Gastroesophageal sphincter (tissue), 4 donors: ENCODE measurements around the gene RPS21. TPM values are rescaled to one million over a fixed set of nuclear protein-coding genes. Genes with fewer than 3 reads are reported as not detected.

Source experiments
- ATAC-seq: fragments of 150-250 bp; one replicate; pipeline ENCODE4 v1.9.1; 2016; ENCODE audit warnings: mild to moderate bottlenecking, moderate library complexity
- H3K27ac ChIP-seq, 4 donors: fragments of 200-600 bp; sonication (generic) in 3 of 4; 1 replicate in 3 of 4; 2 replicates in 1 of 4; pipeline ENCODE4 v1.5.1; 2016 to 2019
- H3K27me3 ChIP-seq: fragments of 200-600 bp; sonication (generic); one replicate; pipeline ENCODE4 v1.5.1; 2019
- H3K36me3 ChIP-seq, 2 donors: fragments of 200-600 bp; sonication (generic); one replicate each; pipeline ENCODE4 v1.5.1; 2019; ENCODE audit warnings: control low read depth in 1 of 2
- H3K4me1 ChIP-seq, 3 donors: fragments of 200-600 bp; sonication (generic); 1 replicate in 2 of 3; 2 replicates in 1 of 3; pipeline ENCODE4 v1.5.1; 2016 to 2019; ENCODE audit warnings: control low read depth in 2 of 3
- H3K4me3 ChIP-seq, 2 donors: fragments of 200-600 bp; sonication (generic); one replicate each; pipeline ENCODE4 v1.5.1; 2019; ENCODE audit warnings: mild to moderate bottlenecking in 1 of 2, moderate library complexity in 1 of 2
- H3K9me3 ChIP-seq, 3 donors: fragments of 200-600 bp; sonication (generic); one replicate each; pipeline ENCODE4 v1.5.1; 2017 to 2019; ENCODE audit warnings: control low read depth in 2 of 3
- EP300 ChIP-seq: sonication (generic); formaldehyde crosslinking; IDR thresholded peaks from one replicate; pipeline ENCODE4 v1.6.1; 2017; ENCODE audit warnings: antibody characterized with exemption, mild to moderate bottlenecking
- POLR2A ChIP-seq, 2 donors: fragments of 450-650 bp; IDR thresholded peaks; one replicate each; pipeline ENCODE4 v1.6.1; 2017; ENCODE audit warnings: antibody characterized with exemption in 2 of 2, mild to moderate bottlenecking in 2 of 2, moderate library complexity in 1 of 2
- POLR2AphosphoS5 ChIP-seq: sonication (generic); formaldehyde crosslinking; IDR thresholded peaks from one replicate; pipeline ENCODE4 v1.6.1; 2017; ENCODE audit warnings: antibody characterized with exemption
- WGBS, 2 donors: methylation state at CpG; one replicate each; pipeline ENCODE4 v1.1.5; 2018; ENCODE audit warnings: low coverage in 1 of 2; 5-methylcytosine and 5-hydroxymethylcytosine counted together
- total RNA-seq, 4 donors: library from RNA; depleted of rRNA; stranded (reverse); fragments of >200 nt; gene quantifications; one replicate each; pipeline ENCODE4 v1.1.0, GENCODE V29; 2016
- TF ChIP-seq, protein P1 (sequence below), 4 experiments: fragments of 200-600 bp in 2 of 4; fragments of 450-650 bp in 2 of 4; sonication (generic) in 1 of 4; IDR thresholded peaks; one replicate each; pipeline ENCODE4 v1.5.1; 2017 to 2019; ENCODE audit warnings: antibody characterized with exemption in 4 of 4, mild to moderate bottlenecking in 2 of 4, moderate library complexity in 2 of 4

RPS21 gene
- total RNA-seq, 4 donors from 2014 or later = 383 to 2,881 (median 2,372) TPM

DNA sequence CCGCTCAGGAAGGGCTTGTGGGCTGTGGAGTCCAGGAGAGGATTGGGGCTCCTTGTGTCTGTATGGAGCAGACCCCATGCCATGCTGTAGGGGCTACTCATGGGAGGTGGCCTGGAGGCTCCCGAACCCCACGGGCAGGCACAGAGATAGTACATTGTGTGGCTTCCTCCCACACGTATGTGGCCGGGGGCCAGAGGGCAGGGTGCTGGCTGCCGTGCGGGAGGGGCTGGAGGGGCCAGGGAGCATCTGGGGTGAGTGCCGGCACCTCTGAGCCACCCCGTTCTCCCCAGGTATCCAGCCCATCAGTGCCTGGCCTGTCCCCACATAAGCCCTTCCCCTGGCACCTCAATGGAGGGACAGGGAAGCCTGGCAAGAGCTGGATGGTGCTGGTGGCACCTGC, 32.9 kb downstream of the RPS21 start:
- WGBS, 2 donors = no CpG with 5 or more reads among the region's 9 CpGs
- ATAC-seq = no peak
- Histone ChIP-seq H3K4me3 (no peak overlapping the region), H3K27me3 (peaks cover 63% of the 10 kb centered on the region), H3K9me3 (no peaks in the 10 kb centered on the region), H3K36me3 (no peaks in the 10 kb centered on the region), H3K4me1 (no peaks in the 10 kb centered on the region), H3K27ac (no peak overlapping the region)
- no peak for TF ChIP-seq POLR2A (IDR thresholded peaks at IDR 0.05)
- no peak for TF ChIP-seq EP300
- TF ChIP-seq POLR2AphosphoS5 = no peak
- TF ChIP-seq, protein P1, sequence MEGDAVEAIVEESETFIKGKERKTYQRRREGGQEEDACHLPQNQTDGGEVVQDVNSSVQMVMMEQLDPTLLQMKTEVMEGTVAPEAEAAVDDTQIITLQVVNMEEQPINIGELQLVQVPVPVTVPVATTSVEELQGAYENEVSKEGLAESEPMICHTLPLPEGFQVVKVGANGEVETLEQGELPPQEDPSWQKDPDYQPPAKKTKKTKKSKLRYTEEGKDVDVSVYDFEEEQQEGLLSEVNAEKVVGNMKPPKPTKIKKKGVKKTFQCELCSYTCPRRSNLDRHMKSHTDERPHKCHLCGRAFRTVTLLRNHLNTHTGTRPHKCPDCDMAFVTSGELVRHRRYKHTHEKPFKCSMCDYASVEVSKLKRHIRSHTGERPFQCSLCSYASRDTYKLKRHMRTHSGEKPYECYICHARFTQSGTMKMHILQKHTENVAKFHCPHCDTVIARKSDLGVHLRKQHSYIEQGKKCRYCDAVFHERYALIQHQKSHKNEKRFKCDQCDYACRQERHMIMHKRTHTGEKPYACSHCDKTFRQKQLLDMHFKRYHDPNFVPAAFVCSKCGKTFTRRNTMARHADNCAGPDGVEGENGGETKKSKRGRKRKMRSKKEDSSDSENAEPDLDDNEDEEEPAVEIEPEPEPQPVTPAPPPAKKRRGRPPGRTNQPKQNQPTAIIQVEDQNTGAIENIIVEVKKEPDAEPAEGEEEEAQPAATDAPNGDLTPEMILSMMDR (IDR thresholded peaks at IDR 0.05) = no peak

DNA sequence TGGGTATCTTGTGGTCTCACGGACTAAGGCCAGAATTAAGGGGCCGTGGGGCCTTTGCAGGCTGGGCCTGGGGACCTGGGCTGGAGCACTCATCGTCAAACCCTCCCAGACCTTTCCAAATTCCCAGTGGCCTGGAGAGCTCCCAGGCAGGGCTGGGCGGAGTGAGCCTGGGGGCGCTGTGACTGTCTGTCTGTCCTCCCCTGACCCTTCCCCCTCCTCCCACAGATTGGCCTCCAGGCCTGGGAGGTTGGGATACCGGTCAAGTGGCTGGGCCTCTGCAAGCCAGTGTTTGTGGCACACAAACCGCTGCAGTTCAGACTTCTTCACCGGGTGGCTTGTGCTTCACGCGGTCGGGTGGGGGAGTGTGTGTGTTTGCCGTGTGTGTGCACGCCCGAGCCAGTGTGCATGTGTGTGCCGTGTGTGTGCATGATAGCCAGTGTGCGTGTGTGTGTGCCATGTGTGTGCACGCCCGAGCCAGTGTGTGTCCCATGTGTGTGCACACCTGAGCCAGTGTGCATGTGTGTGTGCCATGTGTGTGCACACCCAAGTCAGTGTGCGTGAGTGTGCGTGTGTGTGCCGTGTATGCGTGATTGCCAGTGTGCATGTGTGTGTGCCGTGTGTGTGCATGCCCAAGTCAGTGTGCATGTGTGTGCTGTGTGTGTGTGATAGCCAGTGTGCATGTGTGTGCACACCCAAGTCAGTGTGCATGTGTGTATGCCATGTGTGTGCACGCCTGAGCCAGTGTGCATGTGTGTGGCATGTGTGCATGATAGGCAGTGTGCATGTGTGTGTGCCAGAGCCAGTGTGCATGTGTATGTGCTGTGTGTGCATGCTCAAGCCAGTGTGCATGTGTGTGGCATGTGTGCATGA, 34.2 kb downstream of the RPS21 start:
- WGBS, 2 donors = 40 to 80% methylated on average over 1 to 2 of the region's 24 CpGs
- Histone ChIP-seq H3K4me1 (no peaks in the 10 kb centered on the region), H3K4me3 (no peak overlapping the region), H3K27ac (no peak overlapping the region), H3K36me3 (no peaks in the 10 kb centered on the region), H3K9me3 (no peaks in the 10 kb centered on the region), H3K27me3 (peaks cover 59% of the 10 kb centered on the region)
- TF ChIP-seq EP300 = no peak
- no peak for TF ChIP-seq POLR2AphosphoS5
- TF ChIP-seq, protein P1 (IDR thresholded peaks at IDR 0.05) = no peak
- no peak for TF ChIP-seq POLR2A (IDR thresholded peaks at IDR 0.05)
- no peak for ATAC-seq

DNA sequence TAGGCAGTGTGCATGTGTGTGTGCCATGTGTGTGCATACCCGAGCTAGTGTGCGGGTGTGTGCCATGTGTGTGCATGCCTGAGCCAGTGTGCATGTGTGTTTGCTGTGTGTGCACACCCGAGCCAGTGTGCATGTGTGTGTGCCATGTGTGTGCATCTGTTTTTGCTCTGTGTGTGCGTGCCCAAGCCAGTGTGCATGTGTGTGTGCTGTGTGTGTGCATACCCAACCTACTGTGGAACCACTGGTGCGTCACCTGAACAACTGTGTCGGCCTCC, 34.8 kb downstream of the RPS21 start:
- no peaks in the 10 kb centered on the region for H3K4me1 ChIP-seq
- H3K4me3 ChIP-seq = no peak overlapping the region
- peaks cover 55% of the 10 kb centered on the region for H3K27me3 ChIP-seq
- TF ChIP-seq EP300 (no peak), POLR2AphosphoS5 (no peak)
- H3K36me3 ChIP-seq = no peaks in the 10 kb centered on the region
- ATAC-seq = no peak
- WGBS, 2 donors = 73 to 90% methylated on average over 2 of the region's 6 CpGs
- no peaks in the 10 kb centered on the region for H3K9me3 ChIP-seq
- H3K27ac ChIP-seq = no peak overlapping the region

DNA sequence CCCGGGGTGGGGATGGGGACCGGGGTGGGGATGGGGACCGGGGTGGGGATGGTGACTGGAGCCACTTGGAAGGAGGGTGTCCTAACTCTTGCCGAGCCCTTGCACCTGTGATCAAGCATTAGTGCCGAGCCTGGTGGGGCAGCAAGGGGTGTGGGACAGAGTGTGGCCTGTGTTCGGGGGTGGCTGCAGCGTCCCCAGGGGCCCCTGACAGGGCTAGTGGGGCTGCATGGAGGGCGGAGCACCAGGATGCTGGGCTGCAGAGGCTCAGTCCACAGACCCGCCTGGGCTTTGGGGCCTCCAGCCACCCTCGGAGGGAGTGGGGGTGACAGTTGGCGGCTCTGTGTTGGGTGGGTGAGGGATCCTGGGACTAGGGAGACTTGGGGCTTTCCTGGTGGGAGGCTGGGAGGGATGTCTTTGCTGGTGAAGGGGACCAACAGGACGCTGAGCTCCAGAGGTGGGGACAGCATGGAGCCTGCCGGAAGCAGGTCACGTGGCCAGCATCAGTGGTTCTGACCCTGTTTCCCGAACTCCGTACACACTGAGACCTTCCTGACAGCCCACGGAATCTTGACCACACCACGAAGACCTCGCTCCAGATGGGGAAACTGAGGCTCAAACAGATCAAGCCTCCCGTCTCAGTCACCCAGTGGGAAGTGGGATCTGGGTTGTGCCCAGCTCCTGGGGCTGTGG, 35.9 kb downstream of the RPS21 start:
- peaks cover 54% of the 10 kb centered on the region for H3K27me3 ChIP-seq
- no CpG with 5 or more reads among the region's 20 CpGs for whole genome bisulfite sequencing, 2 donors

DNA sequence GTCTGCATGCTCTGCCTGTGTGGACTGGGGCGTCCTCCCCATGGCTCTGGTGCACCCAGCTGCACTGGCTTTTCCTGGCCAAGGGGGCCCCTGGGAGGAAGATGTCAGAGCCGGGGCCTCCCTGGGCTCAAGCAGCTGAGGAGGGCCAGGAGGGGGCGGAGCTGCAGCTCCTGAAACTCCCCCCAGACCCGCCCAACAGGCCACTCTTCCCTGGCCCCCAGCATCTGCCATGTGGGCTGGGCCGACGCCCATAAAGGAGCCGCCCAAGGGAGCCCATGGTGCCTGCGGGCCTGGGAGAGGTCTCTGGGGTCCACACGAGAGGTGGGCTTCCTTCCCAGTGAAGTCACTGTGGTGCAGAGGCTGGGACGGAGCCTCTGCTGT, 36.4 kb downstream of the RPS21 start:
- H3K4me3 ChIP-seq = no peak overlapping the region
- no peak overlapping the region for H3K27ac ChIP-seq
- peaks cover 54% of the 10 kb centered on the region for H3K27me3 ChIP-seq
- no peaks in the 10 kb centered on the region for H3K4me1 ChIP-seq
- no peak for TF ChIP-seq POLR2AphosphoS5
- no peak for TF ChIP-seq POLR2A (IDR thresholded peaks at IDR 0.05)
- TF ChIP-seq EP300 = no peak
- TF ChIP-seq, protein P1 (IDR thresholded peaks at IDR 0.05) = no peak
- H3K36me3 ChIP-seq = no peaks in the 10 kb centered on the region
- WGBS, 2 donors = no CpG with 5 or more reads among the region's 10 CpGs
- no peak for ATAC-seq
- H3K9me3 ChIP-seq = no peaks in the 10 kb centered on the region

More for the DNA sequence above, 35.9 kb downstream of the RPS21 start:
- H3K27ac ChIP-seq = no peak overlapping the region
- no peak overlapping the region for H3K4me3 ChIP-seq
- no peak for ATAC-seq
- TF ChIP-seq POLR2A (IDR thresholded peaks at IDR 0.05) (no peak), EP300 (no peak), POLR2AphosphoS5 (no peak)
- TF ChIP-seq, protein P1 (IDR thresholded peaks at IDR 0.05) = no peak
- H3K4me1 ChIP-seq = no peaks in the 10 kb centered on the region
- no peaks in the 10 kb centered on the region for H3K9me3 ChIP-seq
- no peaks in the 10 kb centered on the region for H3K36me3 ChIP-seq
